GM18907 (cell line): ENCODE results near the gene MSANTD7.
"Not testable (repeated sequence)": the region's sequence is repeated elsewhere in the genome, so short reads cannot be mapped to it uniquely, and the experiment has no call there.

ENCODE experiments used
- ATAC-seq: cut with Tn5 transposase; IDR thresholded peaks from one replicate; pipeline ENCODE4 v1.9.1; 2021; ENCODE audit warnings: mild to moderate bottlenecking, moderate library complexity; ENCODE audit not compliant: unreplicated experiment

The MSANTD7 gene, protein sequence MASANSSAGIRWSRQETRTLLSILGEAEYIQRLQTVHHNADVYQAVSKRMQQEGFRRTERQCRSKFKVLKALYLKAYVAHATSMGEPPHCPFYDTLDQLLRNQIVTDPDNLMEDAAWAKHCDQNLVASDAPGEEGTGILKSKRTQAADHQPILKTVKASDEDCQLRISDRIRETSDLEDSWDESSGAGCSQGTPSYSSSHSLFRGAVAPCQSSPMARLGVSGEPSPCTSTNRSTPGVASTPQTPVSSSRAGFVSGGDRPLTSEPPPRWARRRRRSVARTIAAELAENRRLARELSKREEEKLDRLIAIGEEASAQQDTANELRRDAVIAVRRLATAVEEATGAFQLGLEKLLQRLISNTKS

DNA sequence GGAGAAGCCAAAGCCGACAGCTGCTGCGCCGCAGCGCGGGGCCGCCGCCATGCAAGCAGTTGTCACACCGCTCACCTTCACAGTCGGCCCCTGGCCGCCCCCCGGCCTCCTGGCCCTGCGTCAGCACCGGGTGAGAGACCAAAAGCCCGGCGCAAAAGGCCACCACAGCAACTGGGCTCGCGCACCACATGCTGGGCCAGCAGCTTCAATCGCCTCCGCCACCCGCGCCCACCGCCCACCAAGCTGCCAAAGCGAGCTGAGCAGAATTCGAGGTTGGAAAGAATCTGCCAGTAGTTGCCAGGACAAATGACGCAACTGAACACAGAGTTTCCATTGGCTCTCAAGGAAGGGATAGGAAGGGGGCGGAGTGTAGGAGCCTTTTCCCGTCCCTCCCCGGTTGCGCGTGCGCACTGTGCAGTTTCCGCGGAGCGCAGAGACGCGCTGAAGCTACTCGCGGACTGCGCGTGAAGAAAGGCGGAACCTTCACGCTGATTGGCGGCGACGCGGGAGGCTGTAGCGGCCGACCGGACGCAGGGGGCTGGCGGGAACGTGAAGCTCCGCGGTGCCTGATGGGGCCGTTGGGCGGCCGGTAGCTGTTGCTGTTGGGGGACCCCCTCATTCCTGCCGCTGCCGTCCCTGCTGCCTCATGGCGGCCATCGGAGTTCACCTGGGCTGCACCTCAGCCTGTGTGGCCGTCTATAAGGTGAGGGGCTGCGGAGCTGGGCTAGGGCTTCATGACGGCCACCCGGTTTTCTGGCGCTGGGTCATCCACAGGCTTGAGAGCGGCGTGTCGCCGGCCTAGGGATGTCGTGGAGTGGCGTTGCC, at the start of gene MSANTD7, which contains the start of the genes CDNF and HSPA14:
Gene MSANTD7, plus strand, starts transcription at position 550 of the 825 bp plus-strand sequence. CDS start 3,979 bp downstream, outside the sequence.
Gene CDNF, minus strand, starts transcription at position 281 of the 825 bp plus-strand sequence. Its CDS starts 91 bp downstream, at position 190.
Gene HSPA14, plus strand, starts transcription at position 550 of the 825 bp plus-strand sequence. Its CDS starts 97 bp downstream, at position 647.
- ATAC-seq = peak; percentile 97

DNA sequence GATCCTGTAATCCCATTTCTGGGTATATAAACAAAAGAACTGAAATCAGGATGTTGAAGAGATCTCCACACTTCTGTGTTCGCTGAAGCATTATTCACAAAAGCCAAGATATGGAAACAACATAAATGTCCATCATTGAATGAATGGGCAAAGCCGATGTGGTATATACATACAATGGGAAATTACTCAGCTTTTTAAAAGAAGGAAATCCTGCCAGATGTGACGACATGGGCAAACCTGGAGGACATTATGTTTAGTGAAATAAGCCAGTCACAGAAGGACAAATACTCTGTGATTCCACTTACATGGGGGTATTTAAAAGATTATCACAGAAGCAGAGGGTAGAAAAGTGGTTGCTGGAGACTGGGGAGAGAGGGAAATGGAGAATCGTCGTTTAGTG, 39.5 kb upstream of the MSANTD7 start:
- ATAC-seq = no peak

- ATAC-seq = no peak
These were observed 37.7 kb upstream of the MSANTD7 start for GRCh38 chr10:14800397-14800796.

GRCh38 chr10:14801723-14802122, 36.4 kb upstream of the MSANTD7 start:
- ATAC-seq = no peak

GRCh38 chr10:14803827-14804226, 34.3 kb upstream of the MSANTD7 start:
- no peak for ATAC-seq

- ATAC-seq = no peak
These were observed 31.8 kb upstream of the MSANTD7 start for GRCh38 chr10:14806318-14806717.

DNA sequence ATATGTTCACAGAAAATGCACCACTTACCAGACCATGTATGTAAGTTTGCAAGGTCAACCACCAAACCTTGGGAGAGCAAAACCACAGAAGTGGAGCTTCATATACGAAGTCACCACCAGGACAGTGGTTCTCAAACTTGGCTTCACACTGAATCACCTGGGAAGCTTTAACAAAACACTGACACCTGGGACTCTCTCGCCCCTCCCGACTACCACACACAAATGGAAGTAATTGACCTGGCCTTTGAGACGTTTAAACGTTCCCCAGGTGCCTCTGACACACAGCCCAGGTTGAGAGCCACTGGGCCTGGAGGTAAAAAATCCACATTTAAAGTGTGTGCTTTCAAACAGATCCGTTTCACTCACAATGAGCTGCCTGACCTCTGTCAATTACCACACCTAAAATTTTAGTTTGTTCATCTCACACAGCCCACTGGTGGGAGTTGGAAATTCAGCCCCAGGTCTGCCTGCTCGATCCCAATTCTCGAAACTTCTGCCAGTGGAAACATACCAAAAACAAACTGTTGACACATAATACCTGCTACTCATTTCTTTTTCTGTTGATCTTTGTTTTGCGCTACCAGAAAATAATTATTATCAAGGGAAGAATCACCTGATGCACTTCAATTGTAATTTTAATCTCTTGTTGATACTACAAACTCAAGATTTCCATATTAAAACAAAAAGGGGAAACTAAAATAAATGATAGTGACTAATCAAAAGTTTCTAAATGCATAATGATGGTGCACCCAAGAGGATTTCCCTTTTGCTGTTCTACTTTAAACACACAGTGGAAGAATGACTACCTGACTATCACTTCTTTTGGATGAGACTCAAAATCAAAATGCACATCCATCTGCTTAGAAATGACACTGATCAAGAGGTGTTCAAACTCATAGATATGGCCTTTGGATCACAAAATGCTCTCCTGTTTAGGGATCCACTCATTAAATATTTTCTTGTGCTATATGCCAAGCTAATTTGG, 26.8 kb upstream of the MSANTD7 start:
- ATAC-seq = no peak

DNA sequence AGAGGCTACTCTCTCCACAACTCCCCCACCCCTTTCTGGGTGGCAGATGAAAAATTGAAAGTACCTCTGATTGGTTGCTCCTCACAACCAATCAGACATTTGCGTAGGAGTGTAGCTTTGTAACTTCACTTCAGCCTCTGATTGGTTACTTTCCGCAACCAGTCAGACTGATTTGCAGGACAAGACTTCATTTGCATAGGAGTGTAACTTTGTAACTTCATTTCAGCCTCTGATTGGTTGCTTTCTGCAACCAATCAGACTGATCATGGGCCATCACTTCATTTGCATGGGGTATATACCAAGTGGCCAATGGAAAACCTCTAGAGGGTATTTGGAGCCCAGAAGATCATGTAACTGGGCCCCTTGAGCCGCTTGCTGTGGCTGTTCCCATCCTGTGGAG, 25.8 kb upstream of the MSANTD7 start:
- no peak for ATAC-seq

- ATAC-seq = no peak
These were observed 22.4 kb upstream of the MSANTD7 start for GRCh38 chr10:14815681-14816080.

DNA sequence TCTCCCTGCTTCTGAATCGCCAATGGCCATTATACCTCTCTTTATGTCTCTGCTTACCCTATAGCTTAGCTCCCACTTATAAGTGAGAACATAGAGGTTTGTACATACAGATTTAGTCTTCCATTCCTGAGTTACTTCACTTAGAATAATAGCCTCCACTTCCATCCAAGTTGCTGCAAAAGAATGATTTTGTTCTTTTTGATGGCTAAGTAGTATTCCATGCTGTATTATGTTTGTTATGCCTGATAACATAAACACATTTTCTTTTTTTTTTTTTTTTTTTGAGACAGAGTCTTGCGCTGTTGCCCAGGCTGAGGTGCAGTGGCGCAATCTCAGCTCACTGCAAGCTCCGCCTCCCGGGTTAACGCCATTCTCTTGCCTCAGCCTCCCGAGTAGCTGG, 21.4 kb upstream of the MSANTD7 start:
- ATAC-seq = not testable (repeated sequence)

- ATAC-seq = no peak
These were observed 17.9 kb upstream of the MSANTD7 start for GRCh38 chr10:14820010-14820774.

DNA sequence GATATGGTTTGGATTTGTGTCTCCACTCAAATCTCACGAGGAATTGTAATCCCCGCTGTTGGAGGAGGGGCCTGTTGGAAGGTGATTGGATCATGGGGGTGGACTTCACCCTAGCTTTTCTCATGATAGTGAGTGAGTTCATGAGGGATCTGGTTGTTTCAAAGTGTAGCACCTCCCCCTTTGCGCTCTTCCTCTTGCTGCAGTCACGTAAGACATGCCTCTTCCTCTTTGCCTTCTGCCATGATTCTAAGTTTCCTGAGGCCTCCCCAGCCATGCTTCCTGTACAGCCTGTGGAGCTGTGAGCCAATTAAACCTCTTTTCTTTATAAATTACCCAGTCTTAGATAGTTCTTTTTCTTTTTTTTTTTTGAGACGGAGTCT, 17.3 kb upstream of the MSANTD7 start:
- no peak for ATAC-seq

- ATAC-seq = no peak
These were observed 16.3 kb upstream of the MSANTD7 start for GRCh38 chr10:14821635-14822375.

DNA sequence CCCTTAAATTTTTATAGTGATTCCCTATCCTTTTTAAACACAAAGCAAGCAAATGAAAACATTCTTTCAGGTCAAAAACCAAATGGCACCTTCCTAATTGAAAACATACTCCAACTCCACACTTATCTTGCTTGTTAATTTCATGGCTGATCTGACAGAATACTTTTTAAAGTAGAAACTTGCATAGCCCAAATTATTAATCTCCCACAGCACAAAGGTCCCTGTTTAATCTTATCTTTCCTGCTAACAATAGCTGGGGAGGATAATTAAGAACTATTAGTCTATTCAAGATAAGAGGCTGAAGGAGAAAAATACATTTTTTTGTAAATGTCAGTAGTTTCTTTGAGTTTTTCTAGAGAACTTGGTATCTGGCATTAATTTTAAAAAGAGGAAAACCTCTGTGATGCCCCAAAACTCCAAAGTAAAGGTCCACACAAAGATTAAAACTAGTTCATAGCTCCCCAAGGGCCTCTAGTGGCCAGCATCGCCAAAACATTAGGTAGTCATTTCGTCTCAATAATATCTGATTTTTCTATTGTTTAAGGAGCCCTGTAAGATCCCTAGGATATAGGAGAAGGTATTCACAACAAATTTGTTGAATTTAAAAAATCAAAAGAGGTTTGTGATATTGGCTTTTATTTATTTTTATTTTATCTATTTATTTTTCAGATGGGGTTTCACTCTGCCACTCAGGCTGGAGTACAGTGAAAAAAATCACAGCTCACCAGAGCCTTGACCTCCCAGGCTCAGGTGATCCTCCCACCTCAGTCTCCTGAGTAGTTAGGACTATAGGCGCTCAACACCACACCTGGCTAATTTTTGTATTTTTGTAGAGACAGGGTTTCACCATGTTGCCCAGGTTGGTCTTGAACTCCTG, 15.0 kb upstream of the MSANTD7 start:
- ATAC-seq = no peak

DNA sequence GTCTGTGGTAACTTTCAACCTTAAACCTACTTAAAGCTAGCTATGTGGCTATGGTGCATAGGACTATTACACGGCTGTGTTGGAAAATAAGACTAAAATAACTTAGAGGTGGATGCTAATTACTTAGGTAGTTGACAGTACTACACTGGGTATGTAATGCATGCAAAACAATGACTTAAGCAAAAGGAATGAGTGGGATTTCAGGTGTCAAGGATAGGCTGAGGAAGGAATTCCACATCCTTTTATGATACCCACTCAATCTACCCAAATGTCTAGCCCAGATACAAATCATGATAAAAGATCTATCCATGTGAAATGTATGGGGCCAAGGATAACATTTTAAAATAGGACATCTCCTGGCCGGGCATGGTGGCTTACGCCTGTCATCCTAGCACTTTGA, 14.1 kb upstream of the MSANTD7 start:
- no peak for ATAC-seq

- ATAC-seq = no peak
These were observed 11.9 kb upstream of the MSANTD7 start for GRCh38 chr10:14826076-14826829.

DNA sequence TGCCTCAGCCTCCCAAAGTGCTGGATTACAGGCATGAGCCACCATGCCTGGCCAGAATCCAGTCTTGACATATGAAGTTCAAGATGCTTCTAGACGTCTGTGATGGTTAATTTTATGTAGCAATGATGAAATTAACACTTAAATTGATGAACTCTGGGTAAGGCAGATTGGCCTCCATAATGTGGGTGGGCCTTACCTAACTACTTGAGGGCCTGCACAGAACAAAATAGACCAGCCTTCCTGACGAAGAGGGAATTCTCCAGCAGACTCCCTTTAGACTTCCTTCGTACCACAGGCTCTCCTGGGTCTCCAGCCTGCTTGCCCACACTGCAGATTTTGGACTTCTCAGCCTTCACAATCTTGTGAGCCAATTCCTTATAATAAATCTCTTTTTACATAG, 5.0 kb upstream of the MSANTD7 start:
- no peak for ATAC-seq

DNA sequence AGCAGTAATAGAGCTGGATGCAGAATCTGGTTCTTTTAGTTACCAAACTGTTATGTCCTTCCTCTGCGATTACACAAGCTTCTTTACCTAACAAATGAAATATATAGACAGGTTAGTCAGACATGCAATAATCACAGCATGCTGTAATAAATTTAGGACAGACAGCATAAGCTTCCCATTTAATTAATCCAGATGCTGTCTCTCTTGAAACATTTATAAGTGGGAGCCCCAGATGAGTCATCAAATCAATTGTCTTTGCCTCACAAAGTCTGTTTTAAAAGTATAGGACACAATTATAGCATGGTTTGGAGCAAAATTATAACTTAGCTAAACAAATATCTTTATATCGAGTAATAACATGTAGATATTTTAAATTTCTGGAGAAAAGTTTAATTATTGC, 1.9 kb upstream of the MSANTD7 start:
- no peak for ATAC-seq
